HCT116 (cell line): ENCODE measurements around the gene PHACTR1. TPM values are rescaled to one million over a fixed set of nuclear protein-coding genes. Genes with fewer than 3 reads are reported as not detected.

Experiments used
- ATAC-seq: fragments of 200-7000 bp; cut with Tn5 transposase; 2 replicates; pipeline ENCODE4 v1.9.1; 2020; ENCODE audit warnings: mild to moderate bottlenecking, moderate library complexity
- BruUV-seq: library from RNA; stranded (reverse); fragments of 400-500 nt; replicated peaks from 2 replicates; lab custom pipeline; 2021; lab: Mats Ljungman, UMichigan
- CTCF ChIA-PET: fragments of 300-600 bp; sonication (Branson Sonifier 250); formaldehyde crosslinking; loops from one replicate; lab custom pipeline; 2021; ENCODE audit warnings: antibody characterized with exemption; lab: Charles Lee
- POLR2A ChIA-PET: fragments of 300-600, 350-600 bp; sonication (Branson Sonifier 250); formaldehyde crosslinking; loops from one replicate; lab custom pipeline; 2021; ENCODE audit warnings: antibody characterized with exemption; lab: Charles Lee
- RAD21 ChIA-PET, 2 experiments: fragments of 300-600 bp; sonication (Branson Sonifier 250); formaldehyde crosslinking; loops; one replicate each; lab custom pipeline; 2023; ENCODE audit warnings: low total read pairs in 2 of 2; ENCODE audit not compliant: uncharacterized antibody in 2 of 2, unreplicated experiment in 2 of 2, low non-redundant PET in 1 of 2; lab: Charles Lee
- DNase-seq: peaks from one replicate; pipeline ENCODE4 v3.0.0-alpha.2; 2010; ENCODE audit warnings: low read depth, low spot score
- H2AFZ ChIP-seq: fragments of 200-600 bp; shearing (Covaris generic), sonication (generic); 2 replicates; pipeline ENCODE4 v1.6.1; 2017; ENCODE audit warnings: low read depth, mixed run types, mixed read lengths, antibody characterized with exemption, low read length; ENCODE audit not compliant: poor library complexity, severe bottlenecking
- H3K27ac ChIP-seq: 2 replicates; pipeline ENCODE4 v1.5.1; 2012; ENCODE audit warnings: low read depth, low read length
- H3K27me3 ChIP-seq: fragments of 200-600 bp; sonication (generic); 2 replicates; pipeline ENCODE4 v1.6.1; 2016; ENCODE audit warnings: mixed run types, low read length, mixed read lengths; ENCODE audit not compliant: insufficient read depth
- H3K36me3 ChIP-seq, 2 experiments: fragments of 200-500 bp in 1 of 2; fragments of 200-600 bp in 1 of 2; sonication (Bioruptor generic) in 1 of 2; sonication (generic) in 1 of 2; 2 replicates each; pipeline versions ENCODE4 v1.5.1 to v1.6.1; 2014 to 2016; ENCODE audit warnings: low read length in 2 of 2, inconsistent platforms in 1 of 2, mixed read lengths in 1 of 2, mixed run types in 1 of 2; ENCODE audit not compliant: insufficient read depth in 2 of 2, control insufficient read depth in 1 of 2
- H3K4me1 ChIP-seq, 2 experiments: fragments of 200-600 bp in 1 of 2; sonication (generic) in 1 of 2; 2 replicates each; pipeline versions ENCODE4 v1.5.1 to v1.6.1; 2012 to 2017; ENCODE audit warnings: low read length in 2 of 2, inconsistent platforms in 1 of 2, mild to moderate bottlenecking in 1 of 2, mixed read lengths in 1 of 2, mixed run types in 1 of 2, moderate library complexity in 1 of 2; ENCODE audit not compliant: insufficient read depth in 2 of 2, control insufficient read depth in 1 of 2
- H3K4me2 ChIP-seq: fragments of 200-600 bp; sonication (generic); 2 replicates; pipeline ENCODE4 v1.6.1; 2017; ENCODE audit warnings: mixed run types, low read length, mixed read lengths
- H3K4me3 ChIP-seq, 2 experiments: fragments of 200-600 bp in 1 of 2; sonication (generic) in 1 of 2; replicated peaks in 1 of 2; 2 replicates each; pipeline ENCODE4 v1.5.1; 2011 to 2016; ENCODE audit warnings: low read length in 2 of 2, control low read depth in 1 of 2, low read depth in 1 of 2, mild to moderate bottlenecking in 1 of 2, mixed read lengths in 1 of 2, mixed run types in 1 of 2
- H3K79me2 ChIP-seq: fragments of 200-600 bp; sonication (generic); 2 replicates; pipeline ENCODE4 v1.6.1; 2017; ENCODE audit warnings: mild to moderate bottlenecking, mixed run types, low read length, moderate library complexity, mixed read lengths; ENCODE audit not compliant: insufficient read depth
- H3K9ac ChIP-seq: fragments of 200-600 bp; sonication (generic); 2 replicates; pipeline ENCODE4 v1.6.1; 2016; ENCODE audit warnings: low read length, mixed read lengths
- H3K9me2 ChIP-seq: fragments of 200-600 bp; sonication (generic), shearing (Covaris generic); 2 replicates; pipeline ENCODE4 v1.6.1; 2017; ENCODE audit warnings: mixed run types, mild to moderate bottlenecking, moderate library complexity; ENCODE audit not compliant: insufficient read depth
- H3K9me3 ChIP-seq, 2 experiments: fragments of 200-500 bp in 1 of 2; fragments of 200-600 bp in 1 of 2; sonication (Bioruptor generic) in 1 of 2; sonication (generic) in 1 of 2; 2 replicates each; pipeline ENCODE4 v1.6.1; 2014 to 2017; ENCODE audit warnings: low read length in 2 of 2, mixed read lengths in 2 of 2, inconsistent platforms in 1 of 2, low read depth in 1 of 2, mild to moderate bottlenecking in 1 of 2, mixed run types in 1 of 2, moderate library complexity in 1 of 2; ENCODE audit not compliant: control insufficient read depth in 1 of 2, insufficient read depth in 1 of 2
- H4K20me1 ChIP-seq: fragments of 200-600 bp; sonication (generic), shearing (Covaris generic); 2 replicates; pipeline ENCODE4 v1.6.1; 2017; ENCODE audit warnings: mixed run types, mild to moderate bottlenecking, moderate library complexity; ENCODE audit not compliant: insufficient read depth
- CBX3 ChIP-seq: IDR thresholded peaks from 2 replicates; pipeline ENCODE4 v1.6.1; 2012; ENCODE audit warnings: low read depth
- CTCF ChIP-seq, 3 experiments: fragments of 200-600 bp in 1 of 3; sonication (generic) in 1 of 3; IDR thresholded peaks in 2 of 3; conservative IDR thresholded peaks in 1 of 3; 2 replicates each; pipeline ENCODE4 v1.5.1; 2012 to 2017; ENCODE audit warnings: low read depth in 2 of 3, low read length in 2 of 3, antibody characterized with exemption in 1 of 3, borderline replicate concordance in 1 of 3, control low read depth in 1 of 3, mild to moderate bottlenecking in 1 of 3, mixed read lengths in 1 of 3, mixed run types in 1 of 3, moderate library complexity in 1 of 3; ENCODE audit not compliant: insufficient read depth in 1 of 3
- EZH2phosphoT487 ChIP-seq: fragments of 200-600 bp; IDR thresholded peaks from 2 replicates; pipeline ENCODE4 v1.6.1; 2018; ENCODE audit warnings: antibody characterized with exemption, borderline replicate concordance
- FOSL1 ChIP-seq: IDR thresholded peaks from 2 replicates; pipeline ENCODE4 v1.6.1; 2012; ENCODE audit warnings: low read depth
- POLR2A ChIP-seq: IDR thresholded peaks from 2 replicates; pipeline ENCODE4 v1.7.0; 2011; ENCODE audit warnings: borderline replicate concordance; ENCODE audit not compliant: insufficient read depth, insufficient read length; ENCODE audit errors: extremely low read depth
- POLR2AphosphoS5 ChIP-seq: IDR thresholded peaks from 2 replicates; pipeline ENCODE4 v1.6.1; 2011; ENCODE audit warnings: mild to moderate bottlenecking, low read depth, low read length, moderate library complexity
- SIN3A ChIP-seq: IDR thresholded peaks from 2 replicates; pipeline ENCODE4 v1.6.1; 2012; ENCODE audit warnings: low read depth
- SP1 ChIP-seq: IDR thresholded peaks from 2 replicates; pipeline ENCODE4 v1.6.1; 2012; ENCODE audit warnings: low read depth
- TCF7L2 ChIP-seq: IDR thresholded peaks from 2 replicates; pipeline ENCODE4 v1.7.0; 2011; ENCODE audit warnings: borderline replicate concordance, inconsistent platforms; ENCODE audit not compliant: insufficient read depth, insufficient read length; ENCODE audit errors: extremely low read depth
- YY1 ChIP-seq: IDR thresholded peaks from 2 replicates; pipeline ENCODE4 v1.6.1; 2011; ENCODE audit warnings: low read length, low read depth, moderate library complexity, mild to moderate bottlenecking; ENCODE audit not compliant: insufficient replicate concordance; ENCODE audit errors: extremely low read depth
- ZFX ChIP-seq: fragments of 450-650 bp; IDR thresholded peaks from 2 replicates; pipeline ENCODE4 v1.6.1; 2017
- ZNF274 ChIP-seq: fragments of 200-500 bp; sonication (Bioruptor generic); IDR thresholded peaks from 2 replicates; pipeline ENCODE4 v1.6.1; 2014; ENCODE audit warnings: mild to moderate bottlenecking, low read depth, low read length, inconsistent platforms
- intact Hi-C: fragments of 100-400 bp; cut with micrococcal nuclease; formaldehyde crosslinking; loops from 2 replicates; pipeline ENCODE4 v1.10.0; 2022
- total RNA-seq: library from RNA; stranded (reverse); gene quantifications from one replicate; pipeline ENCODE4 v1.2.1, GENCODE V29; 2021; ENCODE audit not compliant: unreplicated experiment
- TF ChIP-seq, protein P1 (sequence below): IDR thresholded peaks from 2 replicates; pipeline ENCODE4 v1.6.1; 2011; ENCODE audit warnings: mild to moderate bottlenecking, low read length, moderate library complexity; ENCODE audit not compliant: insufficient replicate concordance; ENCODE audit errors: extremely low read depth

The PHACTR1 gene
- total RNA-seq, 1 experiment from 2014 or later, result 0.17 TPM

DNA sequence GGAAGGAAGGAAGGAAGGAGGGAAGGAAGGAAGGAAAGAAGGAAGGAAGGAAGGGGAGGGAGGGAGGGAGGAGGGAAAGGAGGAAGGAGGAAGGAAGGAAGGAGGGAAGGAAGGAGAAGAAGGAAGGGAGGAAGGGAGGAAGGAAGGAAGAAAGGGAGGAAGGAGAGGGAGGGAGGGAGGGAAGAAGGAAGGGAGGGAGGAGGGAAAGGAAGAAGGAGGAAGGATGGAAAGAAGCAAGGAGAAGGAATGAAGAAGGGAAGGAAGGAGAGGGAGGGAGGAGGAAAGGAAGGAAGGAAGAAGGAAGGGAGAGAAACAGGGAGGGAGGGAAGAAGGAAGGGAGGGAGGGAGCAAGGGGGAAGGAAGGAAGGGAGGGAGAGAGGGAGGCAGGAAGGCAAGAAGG lies 204.9 kb downstream of the PHACTR1 start:
- ChIA-PET CTCF (no interaction called here), RAD21 (no interaction called here), POLR2A (no interaction called here)
- Histone ChIP-seq H3K9ac (no peak overlapping the region), H3K27me3 (peaks cover 47% of the 10 kb centered on the region), H3K9me2 (no peaks in the 10 kb centered on the region), H4K20me1 (no peaks in the 10 kb centered on the region), H3K36me3 (no peaks in the 10 kb centered on the region), H3K9me3 (no peaks in the 10 kb centered on the region), H3K4me1 (no peaks in the 10 kb centered on the region), H2AFZ (no peak overlapping the region), H3K4me3 (no peak overlapping the region), H3K79me2 (no peaks in the 10 kb centered on the region), H3K4me2 (no peak overlapping the region), H3K27ac (no peak overlapping the region)
- ATAC-seq, result no peak
- intact Hi-C loops, result no loop called here
- no TSS peak for BruUV-seq
- no peak for DNase-seq
- TF ChIP-seq CTCF (IDR thresholded peaks at IDR 0.05 in 2 of 3, conservative IDR thresholded peaks at IDR 0.05 in 1 of 3; ENCODE audit: borderline replicate concordance in 1 of 3, insufficient read depth in 1 of 3, low read depth in 2 of 3, low read length in 2 of 3) (no peak), CBX3 (no peak), EZH2phosphoT487 (no peak), ZNF274 (no peak), SP1 (no peak), SIN3A (no peak), ZFX (no peak), YY1 (no peak), FOSL1 (no peak), TCF7L2 (no peak), POLR2AphosphoS5 (no peak), POLR2A (no peak)
- TF ChIP-seq, protein P1, sequence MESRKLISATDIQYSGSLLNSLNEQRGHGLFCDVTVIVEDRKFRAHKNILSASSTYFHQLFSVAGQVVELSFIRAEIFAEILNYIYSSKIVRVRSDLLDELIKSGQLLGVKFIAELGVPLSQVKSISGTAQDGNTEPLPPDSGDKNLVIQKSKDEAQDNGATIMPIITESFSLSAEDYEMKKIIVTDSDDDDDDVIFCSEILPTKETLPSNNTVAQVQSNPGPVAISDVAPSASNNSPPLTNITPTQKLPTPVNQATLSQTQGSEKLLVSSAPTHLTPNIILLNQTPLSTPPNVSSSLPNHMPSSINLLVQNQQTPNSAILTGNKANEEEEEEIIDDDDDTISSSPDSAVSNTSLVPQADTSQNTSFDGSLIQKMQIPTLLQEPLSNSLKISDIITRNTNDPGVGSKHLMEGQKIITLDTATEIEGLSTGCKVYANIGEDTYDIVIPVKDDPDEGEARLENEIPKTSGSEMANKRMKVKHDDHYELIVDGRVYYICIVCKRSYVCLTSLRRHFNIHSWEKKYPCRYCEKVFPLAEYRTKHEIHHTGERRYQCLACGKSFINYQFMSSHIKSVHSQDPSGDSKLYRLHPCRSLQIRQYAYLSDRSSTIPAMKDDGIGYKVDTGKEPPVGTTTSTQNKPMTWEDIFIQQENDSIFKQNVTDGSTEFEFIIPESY, result no peak
